GM18520 (cell line): Measurements from ENCODE around the gene UPB1.

Source experiments
- ATAC-seq: cut with Tn5 transposase; IDR thresholded peaks from one replicate; pipeline ENCODE4 v1.9.1; 2021; ENCODE audit not compliant: unreplicated experiment

UPB1 gene

DNA sequence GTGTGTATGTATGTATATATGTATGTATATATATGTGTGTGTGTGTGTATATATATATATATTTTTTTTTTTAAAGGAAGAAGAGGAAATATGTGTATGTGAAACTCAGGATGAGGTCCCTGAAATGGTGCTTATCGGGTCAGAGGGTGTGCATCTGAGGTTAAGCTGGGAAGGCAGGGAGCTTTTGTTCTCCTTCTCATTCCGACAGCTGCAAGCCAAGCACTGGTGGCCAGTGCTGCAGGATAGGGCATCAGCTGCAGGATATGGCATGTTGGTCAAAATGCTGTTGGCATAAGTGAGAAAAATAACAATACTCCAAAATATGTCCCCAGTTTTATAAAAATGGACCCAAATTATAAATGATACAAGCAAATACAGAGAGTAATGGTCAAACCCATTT is 68.1 kb downstream of the UPB1 start:
- no peak for ATAC-seq

DNA sequence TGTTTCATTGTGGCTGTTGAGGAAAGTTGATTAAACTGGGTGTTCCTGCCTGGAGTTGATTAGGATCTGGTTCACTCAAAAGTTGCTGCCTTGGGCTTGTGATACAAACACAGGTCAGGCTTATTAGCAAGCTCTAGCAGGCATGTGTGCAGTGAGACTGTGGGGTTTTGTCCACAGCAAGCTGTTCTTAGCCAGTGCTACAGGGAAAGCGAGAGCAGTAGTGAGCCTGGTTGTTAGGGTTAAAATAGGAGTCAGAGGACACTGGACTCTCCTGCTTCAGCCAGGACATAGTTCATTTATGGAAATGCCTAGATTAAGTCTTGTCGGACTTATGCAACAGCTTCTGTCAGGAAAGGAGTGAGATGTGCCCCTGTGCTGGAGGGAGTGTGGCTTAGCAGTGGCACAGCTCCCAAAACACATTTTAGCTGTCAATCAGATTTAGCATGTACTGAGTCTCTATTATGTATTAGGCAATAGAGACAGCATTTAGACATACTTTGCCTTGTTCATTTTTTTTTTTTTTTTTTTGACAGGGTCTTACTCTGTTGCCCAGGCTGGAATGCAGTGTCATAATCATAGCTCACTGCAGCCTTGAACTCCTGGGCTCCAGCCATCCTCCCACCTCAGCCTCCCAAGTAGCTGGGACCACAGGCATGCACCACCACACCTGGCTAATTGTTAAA is 69.4 kb downstream of the UPB1 start:
- ATAC-seq, result no peak

DNA sequence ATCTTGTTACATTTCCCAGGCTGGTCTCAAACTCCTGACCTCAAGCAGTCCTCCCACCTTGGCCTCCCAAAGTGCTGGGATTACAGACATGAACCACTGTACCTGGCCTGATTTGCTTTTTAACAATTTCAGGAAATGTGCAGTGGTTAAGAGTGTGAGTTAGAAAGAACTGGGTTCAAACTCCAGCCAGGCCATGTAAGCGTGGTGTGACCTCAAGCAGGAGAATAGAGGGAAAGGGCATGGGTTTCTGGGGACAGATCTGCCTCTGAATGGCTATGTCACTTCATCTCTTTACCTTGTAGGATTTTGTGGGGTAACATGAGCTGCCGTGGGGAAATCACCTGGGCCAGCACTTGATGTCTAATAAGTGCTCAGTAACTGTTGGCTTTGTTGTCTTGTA is 69.9 kb downstream of the UPB1 start:
- ATAC-seq, result no peak

DNA sequence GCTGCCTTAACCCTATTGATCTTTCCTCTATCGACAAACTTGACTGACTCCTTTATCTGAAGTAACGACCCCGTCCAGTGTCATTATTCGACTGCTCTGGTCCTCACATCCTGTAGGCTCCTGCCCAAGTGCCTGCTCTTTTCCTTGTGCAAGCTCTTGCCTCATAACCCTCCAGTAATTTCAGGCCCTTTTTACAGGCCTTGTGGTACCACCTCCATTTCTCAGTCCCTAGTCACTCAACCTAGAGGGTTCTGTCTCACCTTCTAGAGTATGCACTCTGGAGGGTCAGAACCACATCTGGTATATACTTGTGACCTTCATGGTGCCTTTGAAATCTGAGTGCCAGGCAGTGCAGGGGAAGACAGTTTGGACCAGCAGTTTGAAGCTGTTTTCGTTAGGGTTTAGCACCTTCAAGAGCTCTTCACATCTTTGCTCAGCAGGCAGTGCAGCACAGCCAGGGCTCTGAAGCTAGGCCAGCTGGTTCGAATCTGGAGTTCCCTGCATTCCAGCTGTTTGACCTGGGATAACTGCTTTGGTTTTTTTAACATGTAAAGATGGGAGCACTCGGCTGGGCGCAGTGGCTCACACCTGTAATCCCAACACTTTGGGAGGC is 71.9 kb downstream of the UPB1 start:
- ATAC-seq, result no peak

DNA sequence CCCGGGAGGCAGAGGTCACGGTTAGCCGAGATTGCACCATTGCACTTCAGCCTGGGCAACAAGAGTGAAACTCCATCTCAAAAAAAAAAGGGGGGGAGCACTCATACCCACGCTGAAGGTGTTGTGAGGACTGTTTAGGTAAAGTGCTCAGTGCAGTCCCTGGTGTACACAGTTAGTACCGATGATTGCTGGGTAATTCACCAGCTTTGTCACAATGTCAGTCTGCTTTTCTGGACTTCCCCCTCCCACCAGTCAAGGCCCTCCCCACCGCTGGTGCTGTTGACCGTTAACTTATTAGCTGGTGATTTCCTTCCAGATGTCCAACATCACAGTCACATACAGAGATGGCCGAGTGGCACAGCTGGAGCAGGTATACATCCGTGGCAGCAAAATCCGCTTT is 72.5 kb downstream of the UPB1 start:
- ATAC-seq, result no peak

DNA sequence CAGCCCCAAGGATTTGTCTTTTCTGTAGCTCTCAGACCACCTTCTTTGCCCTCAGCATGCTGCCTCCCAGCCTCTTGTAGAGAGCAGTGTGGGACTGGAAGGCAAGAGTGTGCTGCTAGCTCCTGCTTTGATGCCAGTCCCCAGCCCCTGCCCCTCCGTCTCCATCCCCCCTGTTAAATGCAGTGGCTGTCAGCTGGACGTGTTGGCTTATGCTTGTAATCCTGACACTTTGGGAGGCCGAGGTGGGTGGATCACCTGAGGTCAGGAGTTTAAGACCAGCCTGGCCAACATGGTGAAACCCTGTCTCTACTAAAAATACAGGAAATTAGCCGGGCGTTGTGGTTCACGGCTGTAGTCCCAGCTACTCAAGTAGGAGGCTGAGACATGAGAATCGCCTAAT is 76.1 kb downstream of the UPB1 start:
- no peak for ATAC-seq

DNA sequence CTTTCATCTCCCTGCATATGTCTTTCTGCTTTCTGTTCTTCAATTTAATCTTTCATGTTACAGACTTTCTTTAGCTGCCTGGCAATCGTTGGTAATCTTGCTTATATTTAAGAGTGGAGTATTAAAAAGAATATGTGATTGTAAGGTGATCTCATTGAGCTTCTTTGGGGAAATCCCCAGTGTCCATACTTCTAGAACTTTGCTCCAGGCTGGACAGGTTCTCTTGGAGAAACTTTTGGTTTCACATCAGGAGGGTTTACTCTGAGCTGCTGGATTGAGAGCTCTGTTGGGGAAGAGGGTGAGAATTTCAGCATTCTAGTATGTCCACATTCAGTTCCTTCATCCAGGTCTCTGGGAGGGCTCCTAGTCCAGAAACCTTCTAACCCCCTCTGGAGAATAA is 81.6 kb downstream of the UPB1 start:
- no peak for ATAC-seq
